Measurements from ENCODE around the gene CYP39A1. TPM values are rescaled to one million over a fixed set of nuclear protein-coding genes. Genes with fewer than 3 reads are reported as not detected.
A peak's percentile ranks its signal among the peaks of the same experiment; 100 is the strongest.
"Not testable (repeated sequence)": the region's sequence is repeated elsewhere in the genome, so short reads cannot be mapped to it uniquely, and the experiment has no call there.

CYP39A1 gene
- total RNA-seq, 4 donors from 2014 or later = 3.3 to 12.1 (median 5.6) TPM

GRCh38 chr6:46651006-46651405 lies 1.6 kb downstream of the CYP39A1 start:
- no peaks in the 10 kb centered on the region for H3K36me3 ChIP-seq
- peaks cover 0 to 32% (median 11%) of the 10 kb centered on the region in 4 donors for H3K4me1 ChIP-seq
- whole genome bisulfite sequencing, 2 donors = 71 to 90% methylated on average over 1 of the region's 1 CpG
- peak overlapping the region in 1 of 4 donors; percentile 84 for H3K4me3 ChIP-seq
- no peak overlapping the region for H3K27ac ChIP-seq
- no peaks in the 10 kb centered on the region for H3K27me3 ChIP-seq
- DNase-seq (ENCODE audit: low spot score in 2 of 2) = no peak
- TF ChIP-seq POLR2A (IDR thresholded peaks at IDR 0.05) (no peak), EP300 (IDR thresholded peaks at IDR 0.05) (no peak), CTCF (IDR thresholded peaks at IDR 0.05) (no peak)
- H3K9me3 ChIP-seq = no peaks in the 10 kb centered on the region

- Histone ChIP-seq H3K4me3 (no peak overlapping the region), H3K36me3 (no peaks in the 10 kb centered on the region), H3K27me3 (no peaks in the 10 kb centered on the region), H3K4me1 (peaks cover 0 to 21% (median 8%) of the 10 kb centered on the region in 4 donors), H3K27ac (no peak overlapping the region), H3K9me3 (no peaks in the 10 kb centered on the region)
- WGBS, 2 donors = 78 to 88% methylated on average over 5 of the region's 5 CpGs
- DNase-seq (ENCODE audit: low spot score in 2 of 2) = no peak
- no peak for TF ChIP-seq POLR2A (IDR thresholded peaks at IDR 0.05)
- no peak for TF ChIP-seq CTCF (IDR thresholded peaks at IDR 0.05)
- TF ChIP-seq EP300 (IDR thresholded peaks at IDR 0.05) = no peak
Measured at GRCh38 chr6:46648869-46649492, 3.6 kb downstream of the CYP39A1 start.

- H3K36me3 ChIP-seq; H3K9me3 ChIP-seq; H3K4me3 ChIP-seq; H3K27me3 ChIP-seq; DNase-seq (ENCODE audit: low spot score in 2 of 2); H3K27ac ChIP-seq: not testable (repeated sequence)
- H3K4me1 ChIP-seq = peaks cover 0 to 15% (median 4%) of the 10 kb centered on the region in 4 donors
- WGBS, 2 donors = 91 to 96% methylated on average over 3 of the region's 4 CpGs
Measured at GRCh38 chr6:46648108-46648507, 4.5 kb downstream of the CYP39A1 start.

GRCh38 chr6:46645265-46645664 lies 7.4 kb downstream of the CYP39A1 start:
- no peak for DNase-seq (ENCODE audit: low spot score in 2 of 2)
- 76 to 91% methylated on average over 1 of the region's 1 CpG for WGBS, 2 donors
- Histone ChIP-seq H3K27ac (no peak overlapping the region), H3K9me3 (no peaks in the 10 kb centered on the region), H3K36me3 (no peaks in the 10 kb centered on the region), H3K4me3 (no peak overlapping the region), H3K4me1 (no peaks in the 10 kb centered on the region), H3K27me3 (no peaks in the 10 kb centered on the region)
- no peak for TF ChIP-seq POLR2A (IDR thresholded peaks at IDR 0.05)
- TF ChIP-seq CTCF (IDR thresholded peaks at IDR 0.05) = no peak
- TF ChIP-seq EP300 (IDR thresholded peaks at IDR 0.05) = no peak

GRCh38 chr6:46642928-46643751 lies 9.5 kb downstream of the CYP39A1 start:
- Histone ChIP-seq H3K27me3 (no peaks in the 10 kb centered on the region), H3K27ac (no peak overlapping the region), H3K36me3 (no peaks in the 10 kb centered on the region), H3K4me1 (no peaks in the 10 kb centered on the region), H3K4me3 (no peak overlapping the region), H3K9me3 (no peaks in the 10 kb centered on the region)
- no peak for DNase-seq (ENCODE audit: low spot score in 2 of 2)
- 89 to 94% methylated on average over 4 of the region's 4 CpGs for WGBS, 2 donors
- no peak for TF ChIP-seq CTCF (IDR thresholded peaks at IDR 0.05)
- no peak for TF ChIP-seq EP300 (IDR thresholded peaks at IDR 0.05)
- no peak for TF ChIP-seq POLR2A (IDR thresholded peaks at IDR 0.05)
